K562 (cell line): ENCODE results near the gene MYO3B. TPM values are rescaled to one million over a fixed set of nuclear protein-coding genes. Genes with fewer than 3 reads are reported as not detected.
A peak's percentile ranks its signal among the peaks of the same experiment; 100 is the strongest.

Experiments used
- ATAC-seq: fragments of 200-7000 bp; cut with Tn5 transposase; 3 replicates; pipeline ENCODE4 v1.9.1; 2020; ENCODE audit warnings: moderate library complexity
- BruUV-seq: library from RNA; stranded (reverse); fragments of 400-500 nt; replicated peaks from 2 replicates; lab custom pipeline; 2021; lab: Mats Ljungman, UMichigan
- CTCF ChIA-PET: fragments of 300-600 bp; formaldehyde crosslinking; extraction: SDS; loops from one replicate; lab custom pipeline; 2021; ENCODE audit warnings: low intra/inter-chr PET ratio; lab: Yijun Ruan, JAX
- POLR2A ChIA-PET: fragments of 300-600, 350-650 bp; sonication (Branson Sonifier 250); formaldehyde crosslinking; extraction: SDS; loops from one replicate; lab custom pipeline; 2021; ENCODE audit warnings: antibody characterized with exemption, inconsistent platforms; lab: Yijun Ruan, JAX
- DNase-seq, 4 experiments: peaks; one replicate each; pipeline versions ENCODE4 v3.0.0 to v3.0.0-alpha.2; 2011 to 2018; ENCODE audit warnings: low spot score in 3 of 4, mixed read lengths in 3 of 4; ENCODE audit errors: extremely low read depth in 1 of 4
- FAIRE-seq: peaks from 2 replicates; lab custom pipeline; 2011; peaks lifted over from hg19 to GRCh38; lab: Jason Lieb, UNC
- H2AFZ ChIP-seq: 2 replicates; pipeline ENCODE4 v1.6.0; 2011; ENCODE audit warnings: low read depth, low read length, control low read depth, inconsistent platforms
- H3K27ac ChIP-seq: fragments of 200-600 bp; 3 replicates; pipeline ENCODE4 v1.8.0; 2011; ENCODE audit warnings: low read depth, mild to moderate bottlenecking, control low read depth, inconsistent platforms, low read length, moderate library complexity, mixed read lengths; ENCODE audit errors: extremely low read depth
- H3K27me3 ChIP-seq, 2 experiments: fragments of 300-600 bp in 1 of 2; 2 replicates in 1 of 2; 3 replicates in 1 of 2; pipeline versions ENCODE4 v1.6.0 to v1.8.0; 2011; ENCODE audit warnings: inconsistent platforms in 2 of 2, low read length in 2 of 2, mild to moderate bottlenecking in 1 of 2, mixed read lengths in 1 of 2, moderate library complexity in 1 of 2; ENCODE audit not compliant: control insufficient read depth in 2 of 2, insufficient read depth in 2 of 2
- H3K36me3 ChIP-seq: fragments of 300-600 bp; 3 replicates; pipeline ENCODE4 v1.8.0; 2011; ENCODE audit warnings: mild to moderate bottlenecking, low read length, inconsistent platforms; ENCODE audit not compliant: control insufficient read depth, insufficient read depth
- H3K4me1 ChIP-seq, 2 experiments: fragments of 200-600 bp in 1 of 2; replicated peaks in 1 of 2; 2 replicates in 1 of 2; 3 replicates in 1 of 2; pipeline versions ENCODE4 v1.5.1 to v1.8.0; 2011; ENCODE audit warnings: inconsistent platforms in 2 of 2, low read length in 2 of 2, mild to moderate bottlenecking in 1 of 2, mixed read lengths in 1 of 2, moderate library complexity in 1 of 2; ENCODE audit not compliant: control insufficient read depth in 2 of 2, insufficient read depth in 2 of 2
- H3K4me2 ChIP-seq: 2 replicates; pipeline ENCODE4 v1.6.1; 2011; ENCODE audit warnings: low read length, control low read depth, inconsistent platforms, mixed read lengths; ENCODE audit not compliant: insufficient read depth
- H3K4me3 ChIP-seq: fragments of 200-600 bp; sonication (generic), shearing (Covaris generic); 2 replicates; pipeline ENCODE4 v1.5.1; 2016; ENCODE audit warnings: control low read depth, inconsistent platforms
- H3K79me2 ChIP-seq: fragments of 200-600 bp; 3 replicates; pipeline ENCODE4 v1.8.0; 2011; ENCODE audit warnings: low read length, inconsistent platforms; ENCODE audit not compliant: control insufficient read depth, insufficient read depth
- H3K9ac ChIP-seq, 2 experiments: 2 replicates each; pipeline versions ENCODE4 v1.6.0 to v1.6.1; 2011; ENCODE audit warnings: low read depth in 2 of 2, low read length in 2 of 2, control low read depth in 1 of 2, inconsistent platforms in 1 of 2, mild to moderate bottlenecking in 1 of 2, mixed read lengths in 1 of 2; ENCODE audit not compliant: insufficient read depth in 1 of 2
- H3K9me1 ChIP-seq: one replicate; pipeline ENCODE4 v1.6.0; 2011; ENCODE audit warnings: inconsistent platforms, mild to moderate bottlenecking, low read length, moderate library complexity; ENCODE audit not compliant: control insufficient read depth, insufficient read depth
- H3K9me3 ChIP-seq: replicated peaks from 2 replicates; pipeline ENCODE4 v1.5.1; 2011; ENCODE audit warnings: low read depth, low read length, inconsistent platforms; ENCODE audit not compliant: control insufficient read depth, insufficient read depth
- H4K20me1 ChIP-seq: replicated peaks from 2 replicates; pipeline ENCODE4 v1.6.1; 2011; ENCODE audit warnings: low read length, inconsistent platforms, mixed read lengths; ENCODE audit not compliant: control insufficient read depth, insufficient read depth
- BRF2 ChIP-seq: IDR thresholded peaks from 3 replicates; pipeline ENCODE4 v1.6.1; 2011; ENCODE audit warnings: borderline replicate concordance, mild to moderate bottlenecking; ENCODE audit not compliant: insufficient read length, insufficient read depth
- MGA ChIP-seq: fragments of 450-650 bp; IDR thresholded peaks from 2 replicates; pipeline ENCODE4 v1.6.1; 2016; ENCODE audit warnings: mild to moderate bottlenecking, moderate library complexity
- ZC3H4 ChIP-seq: sonication (generic); formaldehyde crosslinking; IDR thresholded peaks from 2 replicates; pipeline ENCODE4 v1.9.0; 2021; ENCODE audit warnings: missing genetic modification reagents, borderline replicate concordance
- ZNF316 ChIP-seq: fragments of 450-650 bp; IDR thresholded peaks from 2 replicates; pipeline ENCODE4 v1.6.1; 2016
- ZNF717 ChIP-seq: fragments of 250-450 bp; sonication (Bioruptor Pico); IDR thresholded peaks from 2 replicates; pipeline ENCODE4 v1.5.0; 2021
- WGBS: fragments of 100-300 bp; shearing (Covaris generic); methylation state at CpG from one replicate; pipeline ENCODE4 v1.1.6; 2016; ENCODE audit warnings: low coverage, mixed read lengths; ENCODE audit not compliant: insufficient coverage; ENCODE audit errors: missing lambda C conversion rate; 5-methylcytosine and 5-hydroxymethylcytosine counted together
- in situ Hi-C: fragments of 300-500 bp; cut with MboI; formaldehyde crosslinking; loops from 4 replicates; pipeline ENCODE4 v1.15.0; 2018; ENCODE audit warnings: inconsistent platforms, mixed read lengths
- intact Hi-C: fragments of 100-400 bp; cut with micrococcal nuclease; formaldehyde crosslinking; loops from 2 replicates; pipeline ENCODE4 v1.14.2; 2022
- polyA plus RNA-seq, 8 experiments: library from polyadenylated mRNA; depleted of rRNA in 4 of 8; stranded (reverse) in 5 of 8; unstranded in 3 of 8; fragments of >200 nt; fragmentation: Nextera tagmentation in 2 of 8; fragmentation: Illumina TruSeq in 1 of 8; extraction: Ambion mirVana in 2 of 8; extraction: Trizol in 1 of 8; gene quantifications; 2 replicates each; pipeline versions ENCODE4 v1.2.1 to v1.2.3, GENCODE V29; 2011 to 2014; ENCODE audit warnings: inconsistent platforms in 1 of 8, missing spikeins in 1 of 8
- total RNA-seq, 7 experiments: library from RNA; depleted of rRNA in 6 of 7; stranded (reverse); fragments of >200 nt in 6 of 7; fragmentation: Illumina TruSeq in 2 of 7; extraction: Trizol in 2 of 7; gene quantifications; 2 replicates each; pipeline versions ENCODE4 v1.2.1 to v1.2.3, GENCODE V29; 2011 to 2021; ENCODE audit warnings: low replicate concordance in 1 of 7
- TF ChIP-seq, protein P1 (sequence below): sonication (generic); formaldehyde crosslinking; IDR thresholded peaks from 2 replicates; pipeline ENCODE4 v1.8.0; 2022; ENCODE audit warnings: mild to moderate bottlenecking, missing genetic modification reagents, borderline replicate concordance

The MYO3B gene
- total and polyA plus RNA-seq, 9 of the 15 experiments (the other 6 are each of a cell fraction or from before 2014, with no cell fraction given): 2.7 to 6.5 (median 3.6) TPM

DNA sequence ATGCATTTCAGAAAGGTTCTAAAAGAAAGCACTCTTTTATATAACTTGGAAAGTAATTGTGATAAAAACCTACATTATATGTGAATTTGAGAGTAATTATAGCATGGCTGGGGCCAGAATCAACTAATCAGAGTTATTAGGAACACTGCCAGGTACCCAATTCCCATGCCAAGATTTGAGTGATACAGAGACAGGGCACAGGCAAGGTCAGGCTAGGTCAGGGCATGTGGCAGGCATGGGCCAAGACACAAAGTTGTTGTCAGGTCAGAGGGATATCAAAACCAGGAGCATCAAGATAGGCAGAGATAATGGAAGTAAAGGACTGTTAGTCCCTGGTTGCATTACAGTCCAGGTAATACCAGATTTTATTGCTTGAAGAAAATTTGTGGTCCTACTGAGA lies 87.4 kb downstream of the MYO3B start (continued):
- no peak for TF ChIP-seq BRF2

GRCh38 chr2:170266358-170266757 lies 88.4 kb downstream of the MYO3B start:
- Histone ChIP-seq H3K79me2 (no peaks in the 10 kb centered on the region), H3K4me3 (no peak overlapping the region), H2AFZ (peak overlapping the region; percentile 12; the same call in 1 of the 2 replicates), H3K36me3 (no peaks in the 10 kb centered on the region), H3K4me1 (peaks cover 26 to 54% of the 10 kb centered on the region in 2 experiments), H3K9me1 (no peaks in the 10 kb centered on the region), H3K27me3 (no peaks in the 10 kb centered on the region), H4K20me1 (no peaks in the 10 kb centered on the region), H3K9me3 (no peaks in the 10 kb centered on the region; the same call in 1 of the 2 replicates), H3K27ac (no peak overlapping the region), H3K9ac (no peak overlapping the region), H3K4me2 (no peak overlapping the region)
- ATAC-seq (no peak), DNase-seq (no peak), FAIRE-seq (no peak)
- CTCF ChIA-PET: no interaction called here
- in situ Hi-C loops: no loop called here
- WGBS: 33% methylated on average over 1 of the region's 1 CpG
- no TSS peak for BruUV-seq
- POLR2A ChIA-PET: interaction anchor here (0.6 to 1.7 kb wide), 3 partner anchors 12 to 1672 kb away, joined by 3 to 5 read pairs (median 3); no protein-coding TSS in a partner anchor
- intact Hi-C loops: no loop called here
- TF ChIP-seq ZNF316 (peak; percentile 90), MGA (no peak), ZNF717 (CRISPR knock-in tag) (no peak), ZC3H4 (CRISPR knock-in tag) (no peak)
- TF ChIP-seq, protein P1, sequence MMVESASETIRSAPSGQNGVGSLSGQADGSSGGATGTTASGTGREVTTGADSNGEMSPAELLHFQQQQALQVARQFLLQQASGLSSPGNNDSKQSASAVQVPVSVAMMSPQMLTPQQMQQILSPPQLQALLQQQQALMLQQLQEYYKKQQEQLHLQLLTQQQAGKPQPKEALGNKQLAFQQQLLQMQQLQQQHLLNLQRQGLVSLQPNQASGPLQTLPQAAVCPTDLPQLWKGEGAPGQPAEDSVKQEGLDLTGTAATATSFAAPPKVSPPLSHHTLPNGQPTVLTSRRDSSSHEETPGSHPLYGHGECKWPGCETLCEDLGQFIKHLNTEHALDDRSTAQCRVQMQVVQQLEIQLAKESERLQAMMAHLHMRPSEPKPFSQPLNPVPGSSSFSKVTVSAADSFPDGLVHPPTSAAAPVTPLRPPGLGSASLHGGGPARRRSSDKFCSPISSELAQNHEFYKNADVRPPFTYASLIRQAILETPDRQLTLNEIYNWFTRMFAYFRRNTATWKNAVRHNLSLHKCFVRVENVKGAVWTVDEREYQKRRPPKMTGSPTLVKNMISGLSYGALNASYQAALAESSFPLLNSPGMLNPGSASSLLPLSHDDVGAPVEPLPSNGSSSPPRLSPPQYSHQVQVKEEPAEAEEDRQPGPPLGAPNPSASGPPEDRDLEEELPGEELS (CRISPR knock-in tag): no peak
